SK-N-SH (cell line): Measurements from ENCODE around the gene TRIP13. TPM values are rescaled to one million over a fixed set of nuclear protein-coding genes. Genes with fewer than 3 reads are reported as not detected.
"Not testable (repeated sequence)": the region's sequence is repeated elsewhere in the genome, so short reads cannot be mapped to it uniquely, and the experiment has no call there.

Experiments
- CTCF ChIA-PET: fragments of 300-600, 350-600 bp; formaldehyde crosslinking; extraction: SDS; loops from one replicate; lab custom pipeline; 2021; lab: Yijun Ruan, JAX
- POLR2A ChIA-PET: fragments of 350-600 bp; sonication (Branson Sonifier 250); formaldehyde crosslinking; extraction: SDS; loops from one replicate; lab custom pipeline; 2020; ENCODE audit warnings: antibody characterized with exemption, inconsistent platforms; lab: Yijun Ruan, JAX
- DNase-seq: peaks from one replicate; pipeline ENCODE4 v3.0.0; 2012
- H2AFZ ChIP-seq: fragments of 200-600 bp; sonication (generic); 2 replicates; pipeline ENCODE4 v1.8.1; 2016; ENCODE audit warnings: antibody characterized with exemption, mild to moderate bottlenecking, low read depth
- H3F3A ChIP-seq: fragments of 200-600 bp; sonication (generic); replicated peaks from 2 replicates; pipeline ENCODE3; 2016; ENCODE audit warnings: antibody characterized with exemption, mild to moderate bottlenecking; ENCODE audit not compliant: insufficient read depth
- H3K27ac ChIP-seq, 2 experiments: fragments of 200-500 bp in 1 of 2; fragments of 200-600 bp in 1 of 2; sonication (Bioruptor generic) in 1 of 2; sonication (generic), shearing (Covaris generic) in 1 of 2; 2 replicates each; pipeline versions ENCODE4 v1.5.1 to v1.6.1; 2014 to 2016; ENCODE audit warnings: low read depth in 2 of 2, inconsistent platforms in 1 of 2, low read length in 1 of 2, mild to moderate bottlenecking in 1 of 2, mixed read lengths in 1 of 2
- H3K27me3 ChIP-seq: fragments of 200-600 bp; sonication (generic), shearing (Covaris generic); 2 replicates; pipeline ENCODE4 v1.6.1; 2016; ENCODE audit warnings: mixed run types; ENCODE audit not compliant: insufficient read depth
- H3K36me3 ChIP-seq, 2 experiments: fragments of 200-500 bp in 1 of 2; fragments of 200-600 bp in 1 of 2; sonication (Bioruptor generic) in 1 of 2; sonication (generic) in 1 of 2; replicated peaks in 1 of 2; 2 replicates each; pipeline versions ENCODE3 to v1.5.1; 2014 to 2016; ENCODE audit warnings: low read length in 1 of 2, mild to moderate bottlenecking in 1 of 2; ENCODE audit not compliant: insufficient read depth in 2 of 2, control insufficient read depth in 1 of 2
- H3K4me1 ChIP-seq, 2 experiments: fragments of 200-500 bp in 1 of 2; fragments of 200-600 bp in 1 of 2; sonication (Bioruptor generic) in 1 of 2; sonication (generic), shearing (Covaris generic) in 1 of 2; 2 replicates each; pipeline versions ENCODE4 v1.5.1 to v1.6.1; 2014 to 2016; ENCODE audit warnings: low read depth in 1 of 2, low read length in 1 of 2, mixed run types in 1 of 2; ENCODE audit not compliant: insufficient read depth in 2 of 2, control insufficient read depth in 1 of 2
- H3K4me2 ChIP-seq: fragments of 200-600 bp; sonication (generic), shearing (Covaris generic); 2 replicates; pipeline ENCODE4 v1.6.1; 2017; ENCODE audit warnings: mixed run types
- H3K4me3 ChIP-seq, 2 experiments: fragments of 200-500 bp in 1 of 2; fragments of 200-600 bp in 1 of 2; sonication (Bioruptor generic) in 1 of 2; sonication (generic), shearing (Covaris generic) in 1 of 2; 2 replicates each; pipeline versions ENCODE4 v1.5.1 to v1.8.1; 2014 to 2016; ENCODE audit warnings: low read depth in 2 of 2, inconsistent platforms in 1 of 2, low read length in 1 of 2, mild to moderate bottlenecking in 1 of 2, mixed read lengths in 1 of 2, moderate library complexity in 1 of 2
- H3K79me2 ChIP-seq: fragments of 200-600 bp; sonication (generic); 2 replicates; pipeline ENCODE4 v1.8.1; 2017; ENCODE audit warnings: mild to moderate bottlenecking; ENCODE audit not compliant: insufficient read depth
- H3K9ac ChIP-seq: fragments of 200-600 bp; sonication (generic); 2 replicates; pipeline ENCODE4 v1.6.1; 2017; ENCODE audit warnings: mixed run types
- H3K9me2 ChIP-seq: fragments of 200-600 bp; sonication (generic); 2 replicates; pipeline ENCODE4 v1.6.1; 2017; ENCODE audit warnings: mixed run types
- H3K9me3 ChIP-seq: fragments of 200-600 bp; sonication (generic); 2 replicates; pipeline ENCODE4 v1.6.1; 2017; ENCODE audit warnings: mixed run types, mild to moderate bottlenecking, moderate library complexity
- H4K20me1 ChIP-seq: fragments of 200-600 bp; sonication (generic); 2 replicates; pipeline ENCODE4 v1.6.1; 2017; ENCODE audit warnings: mild to moderate bottlenecking, mixed run types; ENCODE audit not compliant: insufficient read depth
- WGBS: methylation state at CpG from one replicate; pipeline ENCODE4 v1.1.6; 2017; ENCODE audit warnings: low lambda C conversion rate; 5-methylcytosine and 5-hydroxymethylcytosine counted together
- polyA plus RNA-seq, 3 experiments: library from polyadenylated mRNA; depleted of rRNA; stranded (reverse); fragments of >200 nt; gene quantifications; 2 replicates each; pipeline ENCODE4 v1.2.3, GENCODE V29; 2012

Gene TRIP13
- polyA plus RNA-seq, 1 of the 3 experiments (the other 2 are of a cell fraction): 24.1 TPM

GRCh38 chr5:845676-846601 is 46.7 kb upstream of the TRIP13 start:
- not testable (repeated sequence) for DNase-seq, H3F3A ChIP-seq
- 47% methylated on average over 15 of the region's 35 CpGs for WGBS

GRCh38 chr5:846602-847091 is 46.0 kb upstream of the TRIP13 start:
- H2AFZ ChIP-seq, POLR2A ChIA-PET, DNase-seq, H3F3A ChIP-seq, H3K9me2 ChIP-seq, H3K4me2 ChIP-seq, H3K36me3 ChIP-seq, H3K9me3 ChIP-seq, H4K20me1 ChIP-seq, H3K27ac ChIP-seq, H3K4me3 ChIP-seq, CTCF ChIA-PET, H3K9ac ChIP-seq, H3K79me2 ChIP-seq: not testable (repeated sequence)
- Histone ChIP-seq H3K4me1 (peaks cover 0 to 13% of the 10 kb centered on the region in 2 experiments; a peak in 1 of 4 replicates), H3K27me3 (peaks cover 20% of the 10 kb centered on the region)
- WGBS: 58% methylated on average over 18 of the region's 18 CpGs

More at GRCh38 chr5:845676-846601, 46.7 kb upstream of the TRIP13 start:
- peaks cover 0 to 12% of the 10 kb centered on the region in 2 experiments; a peak in 1 of 4 replicates for H3K4me1 ChIP-seq
- H2AFZ ChIP-seq, H3K27ac ChIP-seq, H3K36me3 ChIP-seq, H3K9me3 ChIP-seq, CTCF ChIA-PET, H4K20me1 ChIP-seq, H3K79me2 ChIP-seq, H3K4me2 ChIP-seq, H3K9me2 ChIP-seq, POLR2A ChIA-PET, H3K9ac ChIP-seq, H3K4me3 ChIP-seq: not testable (repeated sequence)
- peaks cover 13% of the 10 kb centered on the region for H3K27me3 ChIP-seq

- Histone ChIP-seq H3K4me1 (peaks cover 0 to 13% of the 10 kb centered on the region in 2 experiments; a peak in 1 of 4 replicates), H3K27me3 (peaks cover 26% of the 10 kb centered on the region)
- H3K9ac ChIP-seq, H3K4me3 ChIP-seq, H3K27ac ChIP-seq, H3K36me3 ChIP-seq, H2AFZ ChIP-seq, H3K79me2 ChIP-seq, H3K9me2 ChIP-seq, CTCF ChIA-PET, H3K9me3 ChIP-seq, POLR2A ChIA-PET, H3K4me2 ChIP-seq, DNase-seq, H4K20me1 ChIP-seq, H3F3A ChIP-seq: not testable (repeated sequence)
- WGBS: 64% methylated on average over 6 of the region's 18 CpGs
These were observed 45.5 kb upstream of the TRIP13 start for GRCh38 chr5:847212-847611.

- H3K27me3 ChIP-seq: peaks cover 31% of the 10 kb centered on the region
- H3K4me3 ChIP-seq, DNase-seq, H3K9ac ChIP-seq, POLR2A ChIA-PET, H3F3A ChIP-seq, H3K36me3 ChIP-seq, H2AFZ ChIP-seq, H4K20me1 ChIP-seq, H3K79me2 ChIP-seq, H3K9me2 ChIP-seq, CTCF ChIA-PET, H3K27ac ChIP-seq, H3K9me3 ChIP-seq, H3K4me2 ChIP-seq: not testable (repeated sequence)
- H3K4me1 ChIP-seq: peaks cover 0 to 13% of the 10 kb centered on the region in 2 experiments; a peak in 1 of 4 replicates
- WGBS: no CpG with 5 or more reads among the region's 7 CpGs
These were observed 44.9 kb upstream of the TRIP13 start for GRCh38 chr5:847736-848135.
